Glutamatergic neuron (in vitro differentiated cells): ENCODE results near the gene ELMO3. TPM values are rescaled to one million over a fixed set of nuclear protein-coding genes. Genes with fewer than 3 reads are reported as not detected.

ENCODE experiments used
- DNase-seq: peaks from one replicate; pipeline ENCODE4 v3.0.0; 2022
- H3K27ac Mint-ChIP-seq: one replicate; pipeline ENCODE4 v1.8.0; 2020; ENCODE audit warnings: mild to moderate bottlenecking, mixed read lengths, inconsistent platforms; ENCODE audit not compliant: unreplicated experiment
- H3K27me3 Mint-ChIP-seq: one replicate; pipeline ENCODE4 v1.8.0; 2020; ENCODE audit warnings: mild to moderate bottlenecking, moderate library complexity, mixed read lengths, inconsistent platforms; ENCODE audit not compliant: unreplicated experiment
- H3K36me3 Mint-ChIP-seq: one replicate; pipeline ENCODE4 v1.8.0; 2020; ENCODE audit warnings: mild to moderate bottlenecking, mixed read lengths, inconsistent platforms; ENCODE audit not compliant: unreplicated experiment
- H3K4me1 Mint-ChIP-seq: one replicate; pipeline ENCODE4 v1.8.0; 2020; ENCODE audit warnings: mild to moderate bottlenecking, low read depth, mixed read lengths, inconsistent platforms; ENCODE audit not compliant: unreplicated experiment
- H3K4me3 Mint-ChIP-seq: one replicate; pipeline ENCODE4 v1.8.0; 2020; ENCODE audit warnings: mild to moderate bottlenecking, mixed read lengths, inconsistent platforms; ENCODE audit not compliant: unreplicated experiment
- H3K9me3 Mint-ChIP-seq: one replicate; pipeline ENCODE4 v1.8.0; 2020; ENCODE audit warnings: mild to moderate bottlenecking, moderate library complexity, mixed read lengths, inconsistent platforms; ENCODE audit not compliant: unreplicated experiment
- total RNA-seq: library from RNA; stranded (reverse); fragmentation: NEBNext Ultra II Directional; extraction: Animal tissue kit (Norgen Biotek cat#: 25700); gene quantifications from one replicate; pipeline ENCODE4 v1.2.1, GENCODE V29; 2021; ENCODE audit not compliant: unreplicated experiment
- TF ChIP-seq, protein P1 (sequence below): fragments of 200-600 bp; sonication (generic); IDR thresholded peaks from one replicate; pipeline ENCODE4 v1.5.0; 2021; ENCODE audit not compliant: partially characterized antibody, unreplicated experiment

The ELMO3 gene
- total RNA-seq, 1 donor from 2014 or later: 2.1 TPM

DNA sequence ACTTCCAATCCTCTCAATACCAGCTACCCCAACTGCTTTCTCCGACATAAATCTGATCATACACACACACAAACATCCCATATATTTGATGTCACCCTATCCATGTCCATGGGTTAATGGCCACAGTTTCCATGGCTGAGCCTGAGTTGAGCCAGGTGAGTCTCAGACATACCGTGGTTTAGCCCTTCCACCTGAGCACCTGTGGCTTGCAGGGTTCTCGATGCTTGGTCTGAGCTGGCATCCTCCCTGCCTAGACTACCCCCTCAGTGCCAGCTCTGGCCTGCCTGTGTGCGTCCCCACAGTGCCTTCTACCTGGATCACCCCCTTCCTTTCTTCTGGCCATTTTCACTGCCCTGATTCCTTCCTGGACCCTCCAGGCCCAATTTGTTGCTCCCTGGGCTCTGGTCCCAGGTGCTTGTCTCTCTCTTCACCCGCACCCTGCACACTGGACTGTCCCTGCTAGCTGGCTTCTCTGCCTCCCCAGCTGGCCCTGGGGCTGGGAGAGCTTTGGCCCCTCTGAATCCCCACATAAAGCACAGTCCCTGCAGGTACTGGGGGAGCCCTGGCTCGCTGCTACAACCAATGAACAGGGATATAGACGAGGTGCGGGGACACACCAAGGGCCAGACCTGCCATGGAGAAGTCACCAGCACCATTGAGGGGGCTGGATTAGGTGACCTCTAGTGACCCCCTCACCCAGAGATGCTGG lies 7.4 kb downstream of the ELMO3 start:
- Mint-ChIP-seq H3K27me3 (peaks cover 6% of the 10 kb centered on the region), H3K36me3 (no peaks in the 10 kb centered on the region), H3K27ac (no peak overlapping the region), H3K4me3 (no peak overlapping the region), H3K9me3 (peaks cover 2% of the 10 kb centered on the region), H3K4me1 (no peaks in the 10 kb centered on the region)
- TF ChIP-seq, protein P1, sequence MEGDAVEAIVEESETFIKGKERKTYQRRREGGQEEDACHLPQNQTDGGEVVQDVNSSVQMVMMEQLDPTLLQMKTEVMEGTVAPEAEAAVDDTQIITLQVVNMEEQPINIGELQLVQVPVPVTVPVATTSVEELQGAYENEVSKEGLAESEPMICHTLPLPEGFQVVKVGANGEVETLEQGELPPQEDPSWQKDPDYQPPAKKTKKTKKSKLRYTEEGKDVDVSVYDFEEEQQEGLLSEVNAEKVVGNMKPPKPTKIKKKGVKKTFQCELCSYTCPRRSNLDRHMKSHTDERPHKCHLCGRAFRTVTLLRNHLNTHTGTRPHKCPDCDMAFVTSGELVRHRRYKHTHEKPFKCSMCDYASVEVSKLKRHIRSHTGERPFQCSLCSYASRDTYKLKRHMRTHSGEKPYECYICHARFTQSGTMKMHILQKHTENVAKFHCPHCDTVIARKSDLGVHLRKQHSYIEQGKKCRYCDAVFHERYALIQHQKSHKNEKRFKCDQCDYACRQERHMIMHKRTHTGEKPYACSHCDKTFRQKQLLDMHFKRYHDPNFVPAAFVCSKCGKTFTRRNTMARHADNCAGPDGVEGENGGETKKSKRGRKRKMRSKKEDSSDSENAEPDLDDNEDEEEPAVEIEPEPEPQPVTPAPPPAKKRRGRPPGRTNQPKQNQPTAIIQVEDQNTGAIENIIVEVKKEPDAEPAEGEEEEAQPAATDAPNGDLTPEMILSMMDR: no peak
- no peak for DNase-seq

DNA sequence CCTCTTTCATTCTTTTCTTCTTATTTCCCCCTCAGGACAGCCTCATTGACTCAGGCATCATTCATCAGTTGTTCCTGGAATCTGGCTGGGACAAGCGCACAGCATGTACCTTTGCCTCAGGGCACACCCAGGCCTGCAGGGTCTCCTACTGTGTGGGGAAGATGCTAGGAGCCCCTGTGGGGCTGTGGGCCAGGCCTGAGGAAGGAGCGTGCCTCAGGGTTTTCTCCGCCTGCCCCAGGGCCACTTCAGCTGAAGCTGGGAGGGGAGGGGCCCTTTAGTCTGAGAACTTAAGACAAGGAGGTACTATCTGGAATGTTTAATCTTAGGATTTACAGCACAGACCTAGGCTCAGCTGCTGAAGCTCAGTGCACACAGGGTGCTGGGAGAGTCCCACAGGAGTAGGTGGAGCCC lies 7.9 kb downstream of the ELMO3 start:
- Mint-ChIP-seq H3K27ac (no peak overlapping the region), H3K9me3 (peaks cover 2% of the 10 kb centered on the region)

DNA sequence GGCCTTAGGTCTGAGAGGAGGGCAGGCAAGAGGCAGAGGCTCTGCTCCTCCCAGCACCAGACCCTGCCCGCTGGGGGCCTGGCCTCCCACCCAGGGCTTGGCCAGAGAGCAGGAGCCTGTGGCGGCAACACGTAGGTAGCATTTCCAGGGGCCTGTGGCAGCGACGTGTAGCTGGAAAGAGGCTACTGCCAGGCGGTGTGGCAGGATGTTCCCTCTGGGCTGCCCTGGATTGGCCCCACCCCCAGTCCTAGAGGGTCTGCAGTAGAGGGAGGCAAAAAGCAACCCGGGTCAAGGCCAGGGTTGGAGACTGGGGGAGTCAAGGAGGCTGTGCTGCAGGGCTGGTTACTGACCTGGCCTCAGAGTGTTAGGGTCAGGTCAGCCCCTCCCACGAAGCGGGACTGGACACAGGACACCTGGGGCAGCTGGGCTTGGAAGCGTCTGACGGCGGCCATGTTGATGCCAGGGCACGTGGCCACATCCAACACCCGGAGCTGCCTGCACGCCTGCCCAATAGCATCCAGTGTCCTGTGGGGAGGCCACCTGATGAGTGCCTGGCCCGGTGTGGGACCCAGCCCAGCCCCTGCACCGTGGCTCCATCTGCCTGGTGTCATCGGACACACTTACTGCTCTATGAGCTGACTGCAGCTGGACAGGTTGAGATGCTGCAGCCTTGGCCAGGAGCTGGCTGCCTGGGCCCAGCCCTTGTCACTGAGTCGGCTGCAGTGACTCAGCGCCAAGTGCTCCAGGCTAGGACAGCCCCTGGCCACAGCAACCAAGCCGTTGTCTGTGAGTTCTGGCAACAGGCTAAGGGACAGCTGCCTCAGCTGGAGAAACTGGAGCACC lies 8.5 kb downstream of the ELMO3 start:
- TF ChIP-seq, protein P1: no peak
- Mint-ChIP-seq H3K9me3 (peaks cover 2% of the 10 kb centered on the region), H3K27me3 (peaks cover 6% of the 10 kb centered on the region), H3K4me3 (no peak overlapping the region), H3K36me3 (no peaks in the 10 kb centered on the region), H3K4me1 (no peaks in the 10 kb centered on the region), H3K27ac (no peak overlapping the region)
- no peak for DNase-seq

More for the DNA sequence above, 7.9 kb downstream of the ELMO3 start:
- Mint-ChIP-seq H3K4me3 (no peak overlapping the region), H3K27me3 (peaks cover 6% of the 10 kb centered on the region), H3K36me3 (no peaks in the 10 kb centered on the region), H3K4me1 (no peaks in the 10 kb centered on the region)
- no peak for DNase-seq
- TF ChIP-seq, protein P1: no peak

DNA sequence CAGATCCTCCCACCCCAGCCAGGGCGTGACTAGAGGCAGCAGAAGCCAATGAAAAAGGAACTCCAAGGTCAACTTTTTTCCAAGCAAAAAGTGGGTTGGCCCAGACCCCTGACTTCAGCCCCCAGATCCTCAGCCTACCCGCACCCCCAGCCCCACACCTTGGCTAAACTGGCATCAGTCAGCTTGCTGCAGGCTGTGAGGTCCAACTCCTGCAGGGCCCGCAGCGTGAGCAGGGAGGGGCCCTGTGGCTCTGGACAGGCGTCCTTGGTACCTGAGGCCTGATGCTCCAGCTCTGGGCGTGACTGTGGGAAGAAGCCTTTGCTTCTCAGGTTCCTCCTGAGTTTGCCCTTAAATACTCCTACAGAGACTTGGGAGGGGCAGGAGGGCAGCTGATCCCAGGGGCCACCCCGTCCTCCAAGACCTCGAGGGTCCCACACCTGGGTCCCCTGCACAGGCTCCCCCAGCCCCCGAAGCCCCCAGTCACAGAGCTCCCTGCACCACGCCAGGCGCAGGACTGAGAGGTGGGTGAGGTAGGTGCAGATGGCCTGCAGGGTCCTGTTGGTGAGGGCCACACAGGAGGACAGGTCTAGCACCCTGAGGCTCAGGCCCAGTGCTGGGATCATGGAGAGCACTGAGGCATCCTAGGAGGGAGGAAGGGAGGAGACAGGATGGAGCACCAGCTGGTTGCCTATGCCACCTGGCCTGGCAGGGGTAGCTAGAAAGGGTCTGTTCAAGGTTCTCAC lies 9.4 kb downstream of the ELMO3 start:
- TF ChIP-seq, protein P1: no peak

More for the DNA sequence above, 9.4 kb downstream of the ELMO3 start:
- Mint-ChIP-seq H3K9me3 (peaks cover 2% of the 10 kb centered on the region), H3K27ac (no peak overlapping the region), H3K4me1 (no peaks in the 10 kb centered on the region), H3K36me3 (no peaks in the 10 kb centered on the region), H3K27me3 (peaks cover 6% of the 10 kb centered on the region), H3K4me3 (no peak overlapping the region)
- no peak for DNase-seq
